Astrocyte of the spinal cord (primary cell): ENCODE results near the gene SLC26A5.

Source experiments
- DNase-seq: peaks from one replicate; pipeline ENCODE4 v3.0.0; 2011; ENCODE audit warnings: low read depth, low spot score
- H3K4me3 ChIP-seq: 2 replicates; pipeline ENCODE4 v1.5.1; 2011; ENCODE audit warnings: low read depth, mild to moderate bottlenecking, low read length, moderate library complexity
- CTCF ChIP-seq: IDR thresholded peaks from 2 replicates; pipeline ENCODE4 v1.5.1; 2012; ENCODE audit warnings: low read depth, mild to moderate bottlenecking, low read length, inconsistent platforms
- in situ Hi-C: cut with HindIII; loops from 2 replicates; pipeline ENCODE4 v1.10.0; 2017; ENCODE audit warnings: low sequenced_read_pairs

The SLC26A5 gene

GRCh38 chr7:103343332-103343731 is 102.7 kb downstream of the SLC26A5 start:
- no peak for TF ChIP-seq CTCF
- in situ Hi-C loops = no loop called here
- no peak for DNase-seq
- peak overlapping the region; percentile 73 for H3K4me3 ChIP-seq

- TF ChIP-seq CTCF = no peak
- no peak overlapping the region for H3K4me3 ChIP-seq
- in situ Hi-C loops = no loop called here
- DNase-seq = no peak
Measured at GRCh38 chr7:103341466-103341865, 104.5 kb downstream of the SLC26A5 start.

- H3K4me3 ChIP-seq = no peak overlapping the region
- no peak for TF ChIP-seq CTCF
- in situ Hi-C loops = no loop called here
- DNase-seq = no peak
Measured at GRCh38 chr7:103338864-103339263, 107.1 kb downstream of the SLC26A5 start.

GRCh38 chr7:103336761-103337160 is 109.2 kb downstream of the SLC26A5 start:
- DNase-seq = no peak
- H3K4me3 ChIP-seq = no peak overlapping the region
- TF ChIP-seq CTCF = no peak
- in situ Hi-C loops = no loop called here

GRCh38 chr7:103325744-103326143 is 120.3 kb downstream of the SLC26A5 start:
- H3K4me3 ChIP-seq = no peak overlapping the region
- DNase-seq = no peak
- in situ Hi-C loops = no loop called here
- TF ChIP-seq CTCF = no peak
